Stimulated activated CD4-positive, alpha-beta T cell treated with anti-CD3 and anti-CD28 coated beads, Interleukin-2, amount 100 ng/mL, for 24 hours (primary cell): Measurements from ENCODE around the gene SHE.
"Not testable (repeated sequence)": the region's sequence is repeated elsewhere in the genome, so short reads cannot be mapped to it uniquely, and the experiment has no call there.

Experiments used
- DNase-seq, 2 donors: peaks; one replicate each; pipeline ENCODE4 v3.0.0-alpha.2; 2020

The SHE gene

DNA sequence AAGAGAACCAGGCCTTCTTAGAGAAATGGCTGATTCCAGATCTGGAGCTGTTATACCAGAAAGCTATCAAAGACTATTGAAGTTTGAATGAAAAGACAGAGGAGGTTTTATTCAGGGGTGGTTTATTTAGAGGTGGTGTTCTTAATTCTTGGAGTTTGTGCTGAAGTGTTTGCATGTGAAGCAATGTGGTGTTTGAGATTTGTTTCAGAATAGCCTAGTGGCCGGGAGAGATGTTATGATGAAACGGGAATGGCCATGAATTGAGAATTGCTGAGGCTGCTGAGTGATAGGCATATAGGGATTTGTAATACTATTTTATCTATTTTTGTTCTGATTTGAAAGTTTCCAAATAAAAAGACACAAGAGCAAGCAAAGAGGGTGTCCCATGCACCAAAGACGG lies 10.5 kb upstream of the SHE start:
- DNase-seq, result no peak

DNA sequence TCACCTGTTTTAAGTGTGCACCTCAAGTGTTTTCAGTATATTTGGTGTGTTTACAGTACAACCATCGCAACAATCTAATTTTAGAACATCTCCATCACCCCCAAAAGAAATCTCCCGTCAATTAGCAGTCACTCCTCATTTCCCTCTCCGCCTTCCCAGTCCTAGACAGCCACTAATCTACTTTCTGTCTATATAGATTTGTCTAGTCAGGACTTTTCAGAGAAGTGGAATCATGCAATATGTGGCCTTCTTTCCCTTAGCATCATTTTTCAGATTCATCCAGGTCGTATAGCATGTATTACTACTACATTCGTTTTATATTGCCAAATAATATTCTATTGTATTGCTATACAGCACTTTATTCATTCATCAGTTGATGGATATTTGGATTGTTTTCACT lies 1.7 kb upstream of the SHE start:
- DNase-seq, result no peak

- peak in 1 of 2 donors; percentile 12 for DNase-seq
Measured at GRCh38 chr1:154502744-154503115, 518 bp upstream of the SHE start.

- DNase-seq, result no peak
Measured at GRCh38 chr1:154501423-154502065, 668 bp downstream of the SHE start.

GRCh38 chr1:154500533-154500932 lies 1.7 kb downstream of the SHE start:
- no peak for DNase-seq

DNA sequence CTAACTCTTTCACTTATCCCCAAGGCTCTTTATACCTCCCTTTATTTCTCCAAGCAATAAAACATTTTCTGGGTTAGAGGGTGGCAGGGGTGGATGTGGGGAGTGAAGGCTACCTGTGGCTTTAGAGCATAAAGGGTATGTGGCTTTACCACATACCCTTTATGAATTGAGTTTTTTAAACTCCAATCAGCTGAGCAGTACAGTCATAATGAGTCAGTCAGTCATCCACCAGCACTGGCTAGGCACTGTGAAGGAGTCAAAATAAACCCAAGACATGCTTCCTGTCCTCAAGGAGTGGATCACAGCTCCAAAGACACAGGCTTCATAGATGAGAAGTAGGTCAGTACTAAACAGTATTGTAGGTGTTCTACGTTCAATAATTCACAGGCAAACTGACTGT lies 2.8 kb downstream of the SHE start:
- DNase-seq, result no peak

DNA sequence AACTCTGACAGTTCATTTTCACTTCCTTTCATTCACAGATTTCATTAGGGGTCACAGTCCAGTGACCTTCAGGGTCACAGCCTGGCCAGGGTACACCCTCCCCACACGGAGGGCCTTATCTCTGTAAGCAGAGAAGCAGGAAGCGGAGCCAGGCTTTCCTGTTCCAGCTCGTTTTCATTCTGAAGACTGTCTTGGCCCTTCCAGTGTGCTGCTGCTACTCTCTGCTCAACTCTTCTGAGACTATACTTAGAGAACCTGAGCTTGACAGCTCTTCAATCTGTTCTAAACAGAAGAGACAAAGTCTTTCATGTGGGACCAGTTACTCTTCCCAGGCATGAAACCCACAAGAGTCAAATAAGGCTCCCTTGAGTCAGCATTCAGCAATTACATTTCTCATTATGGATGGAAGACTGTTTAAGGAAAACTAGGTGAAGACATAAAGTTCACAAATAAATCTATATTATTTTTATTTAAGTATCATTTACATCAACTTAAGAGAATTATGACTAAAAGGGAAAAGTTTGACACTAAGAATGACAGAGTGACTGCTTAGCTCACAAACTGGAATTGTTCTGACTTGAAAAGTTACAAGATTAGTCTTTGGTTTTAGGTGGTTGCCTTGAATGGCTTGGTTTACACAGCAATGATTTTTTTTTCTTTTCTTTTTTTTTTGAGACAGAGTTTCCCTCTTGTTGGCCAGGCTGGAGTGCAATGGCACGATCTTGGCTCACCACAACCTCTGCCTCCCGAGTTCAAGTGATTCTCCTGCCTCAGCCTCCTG lies 5.0 kb downstream of the SHE start:
- no peak for DNase-seq

DNA sequence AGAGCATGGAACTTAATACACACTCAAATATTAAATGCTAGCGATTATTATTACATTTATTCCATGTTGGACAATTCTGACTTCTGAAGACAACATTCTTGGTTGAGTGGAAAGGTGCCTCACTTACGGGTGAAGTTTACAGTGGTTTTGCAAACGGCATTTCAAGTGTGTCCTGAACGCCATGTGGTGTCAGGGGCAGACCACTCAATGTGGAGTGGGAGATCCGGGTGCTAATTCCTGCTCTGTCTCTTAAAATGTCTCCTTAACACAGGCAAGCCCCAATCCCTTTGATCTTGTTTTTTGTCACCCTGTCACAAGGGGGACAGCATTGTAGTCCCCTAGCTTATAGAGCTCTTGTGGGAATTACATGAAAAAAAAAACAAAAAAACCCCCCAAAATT lies 5.8 kb downstream of the SHE start:
- no peak for DNase-seq

- DNase-seq, result no peak
Measured at GRCh38 chr1:154495496-154496273, 6.5 kb downstream of the SHE start.

DNA sequence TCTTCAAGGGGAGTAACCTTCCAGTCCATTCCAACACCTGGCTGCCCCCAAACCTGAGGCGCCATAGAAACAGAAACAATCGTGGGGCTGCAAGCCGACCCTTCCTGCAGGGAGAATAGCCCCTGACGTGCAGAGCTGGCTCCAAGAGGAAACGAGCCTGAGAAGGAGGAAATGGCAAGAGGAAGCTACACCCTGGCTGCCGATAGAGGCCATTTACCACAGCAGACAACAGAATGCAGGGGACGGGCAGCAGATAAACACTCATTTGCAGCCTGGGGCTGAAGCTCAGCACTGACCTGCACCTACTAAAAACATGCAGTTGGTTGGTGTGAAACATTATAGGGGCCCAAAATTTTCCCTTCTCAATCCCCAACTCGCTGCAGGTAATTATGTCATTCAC lies 8.9 kb downstream of the SHE start:
- DNase-seq, result no peak

DNA sequence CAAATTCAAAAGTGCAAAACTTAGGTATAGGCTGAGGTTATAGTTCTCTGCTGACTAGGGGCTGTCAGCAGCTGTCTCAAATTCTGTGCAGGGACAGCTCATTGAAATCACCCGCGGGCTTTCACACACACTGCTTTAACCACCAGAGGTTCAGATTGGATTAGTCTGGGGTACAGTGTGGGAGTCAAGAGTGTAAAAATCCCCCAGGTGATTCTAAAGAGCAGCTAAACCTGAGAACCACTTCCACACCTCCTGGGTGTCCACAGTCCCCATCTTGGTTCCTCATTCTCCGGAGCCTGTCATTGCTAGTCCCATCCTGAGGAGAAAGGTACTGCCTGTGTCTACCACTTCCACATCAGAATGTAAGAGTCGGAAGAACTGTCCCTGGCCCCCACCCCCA lies 10.1 kb downstream of the SHE start:
- no peak for DNase-seq

DNA sequence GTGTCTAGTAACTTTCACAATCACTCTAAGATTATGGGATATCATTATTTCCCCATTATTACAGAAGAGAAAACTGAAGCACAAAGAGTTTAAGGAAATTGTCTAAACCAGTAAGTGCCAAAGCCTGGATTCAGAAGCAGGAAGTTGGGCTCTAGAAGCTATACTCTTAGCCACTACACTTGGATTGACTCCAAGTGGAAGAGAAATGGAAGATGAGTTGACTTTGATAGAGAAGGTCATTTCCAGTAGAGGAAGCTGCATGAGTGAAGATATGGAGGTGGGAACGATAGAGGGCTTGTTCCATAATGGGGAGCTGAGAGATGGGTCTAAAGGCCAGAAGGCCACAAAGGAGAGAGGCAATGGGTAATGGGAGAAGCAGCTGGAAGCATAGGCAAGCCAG lies 11.9 kb downstream of the SHE start:
- DNase-seq, result no peak

- no peak for DNase-seq
Measured at GRCh38 chr1:154489695-154490274, 12.4 kb downstream of the SHE start.

GRCh38 chr1:154488922-154489321 lies 13.3 kb downstream of the SHE start:
- no peak for DNase-seq

DNA sequence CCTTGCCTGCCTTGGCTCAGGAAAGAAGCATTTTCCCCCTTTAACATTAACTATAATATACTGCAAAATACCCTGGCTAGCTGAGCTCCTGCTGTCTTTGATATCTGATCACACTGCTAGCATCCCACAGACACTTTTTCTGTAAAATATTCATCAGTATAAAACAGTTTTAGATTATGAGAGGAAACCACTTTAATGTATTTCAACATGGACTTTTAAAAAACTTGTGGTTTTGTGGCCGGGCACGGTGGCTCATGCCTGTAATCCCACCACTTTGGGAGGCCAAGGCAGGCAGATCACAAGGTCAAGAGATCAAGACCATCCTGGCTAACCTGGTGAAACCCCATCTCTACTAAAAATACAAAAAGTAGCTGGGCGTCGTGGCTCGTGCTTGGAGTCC lies 15.5 kb downstream of the SHE start:
- DNase-seq, result not testable (repeated sequence)

DNA sequence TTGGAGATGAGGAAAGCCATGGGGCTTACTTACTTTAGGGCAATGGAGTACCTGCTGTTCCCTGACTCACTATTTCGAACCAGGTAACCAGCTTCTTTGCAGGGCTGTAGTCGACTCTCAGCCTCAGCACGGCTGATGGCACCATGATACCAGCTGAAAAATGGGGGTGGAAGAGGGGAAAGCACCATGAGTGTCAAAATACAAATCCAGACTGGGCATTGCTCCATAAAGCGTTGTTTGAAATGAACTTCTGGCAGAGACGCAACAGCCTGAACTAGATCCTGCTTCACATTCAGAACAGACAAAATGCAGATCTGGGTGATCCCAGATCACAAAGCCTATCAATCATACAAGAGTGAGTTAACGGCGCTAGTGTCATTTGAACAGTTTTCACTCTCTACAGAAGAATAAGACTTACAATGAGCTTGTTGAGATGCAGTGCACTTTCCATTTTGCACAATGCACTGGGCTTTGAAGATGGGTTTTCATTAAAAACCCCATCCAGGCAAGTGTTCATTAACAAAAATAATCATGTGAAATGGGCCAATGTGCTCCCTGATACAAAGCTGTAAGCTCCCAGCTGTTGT lies 16.2 kb downstream of the SHE start:
- DNase-seq, result no peak

DNA sequence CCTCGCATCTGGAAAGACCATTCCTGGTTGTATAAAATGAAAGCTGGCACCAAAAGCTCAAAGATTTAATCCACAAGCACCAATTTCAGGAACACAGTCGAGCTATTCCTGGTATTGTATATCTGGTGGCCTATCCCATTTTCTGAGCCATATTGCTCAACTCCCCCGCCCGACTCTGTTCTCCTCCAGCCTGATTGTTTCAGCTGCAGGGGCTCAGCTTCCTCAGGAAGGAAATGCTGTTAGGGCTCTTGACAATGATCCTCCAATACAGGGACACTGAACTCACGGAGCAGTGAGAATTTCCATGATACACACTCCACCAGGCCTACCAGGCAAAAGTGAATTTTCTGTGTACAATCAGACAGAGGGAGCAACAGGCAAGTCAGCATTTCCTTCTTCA lies 17.1 kb downstream of the SHE start:
- DNase-seq, result no peak

DNA sequence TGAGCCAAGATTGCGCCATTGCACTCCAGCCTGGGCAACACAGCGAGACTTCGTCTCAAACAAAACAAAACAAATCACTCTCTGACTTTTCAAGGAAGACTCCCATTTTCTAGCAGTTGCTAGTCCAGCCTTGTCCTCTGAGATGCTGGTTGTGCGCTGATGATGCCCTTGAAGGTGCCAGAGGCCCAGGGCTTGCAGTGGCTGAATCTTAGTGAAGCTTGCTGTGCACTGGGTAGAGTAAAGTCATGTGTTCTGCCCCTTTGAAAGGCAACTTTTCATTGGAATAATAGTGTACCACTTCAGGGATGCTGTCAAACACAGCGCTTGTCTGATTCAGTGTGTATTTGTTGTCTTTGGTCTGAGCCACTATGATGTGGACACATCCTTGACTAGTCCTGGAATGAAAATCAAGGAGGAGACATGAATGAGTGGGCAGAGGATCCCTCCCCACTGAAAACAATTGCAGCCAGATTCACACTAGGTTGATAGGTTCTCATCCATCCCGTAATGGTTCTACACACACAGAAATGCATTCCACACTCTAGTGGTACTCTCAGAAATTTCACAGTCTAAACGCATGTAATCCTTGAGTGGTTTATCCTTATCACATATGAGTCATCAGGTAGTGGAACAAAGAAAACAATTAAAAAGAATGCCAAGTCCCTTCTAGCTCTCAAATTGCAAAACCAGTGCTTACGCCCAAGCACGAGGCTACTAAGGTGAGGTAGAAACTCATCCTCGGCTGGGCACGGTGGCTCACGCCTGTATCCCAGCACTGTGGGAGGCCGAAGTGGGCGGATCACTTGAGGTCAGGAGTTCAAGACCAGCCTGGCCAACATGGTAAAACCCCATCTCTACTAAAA lies 18.0 kb downstream of the SHE start:
- DNase-seq, result no peak

- DNase-seq, result no peak
Measured at GRCh38 chr1:154481053-154481452, 21.2 kb downstream of the SHE start.

DNA sequence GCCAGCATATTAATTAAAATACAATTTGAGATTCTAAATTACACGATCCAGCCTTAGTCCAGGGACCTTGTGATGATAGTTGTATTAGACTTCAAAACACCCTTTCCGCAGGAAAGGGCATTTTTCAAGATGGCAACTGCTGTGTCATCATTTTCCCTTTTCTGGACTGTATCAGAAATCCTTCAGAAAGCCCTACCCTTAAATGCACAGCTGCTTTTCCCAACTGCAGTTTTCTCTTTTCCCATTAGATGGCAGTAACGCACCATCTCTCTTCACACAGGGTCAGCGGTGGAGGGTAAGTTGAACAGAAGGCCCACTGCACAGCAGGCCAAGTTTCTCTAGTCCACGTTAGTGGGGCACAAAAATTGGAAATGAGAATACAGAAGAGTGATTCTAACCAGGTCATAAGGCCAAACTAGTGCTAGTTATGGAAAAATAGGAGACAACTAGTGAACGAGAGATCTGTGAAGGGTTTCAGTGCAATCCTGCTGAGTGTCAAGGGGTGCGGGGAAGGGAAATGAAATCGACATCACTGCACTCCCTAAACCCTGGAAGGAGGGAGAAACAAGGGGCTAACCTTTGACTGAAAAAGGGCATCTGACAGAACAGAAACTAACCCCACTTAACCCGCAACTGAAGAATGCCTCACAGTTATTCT lies 22.3 kb downstream of the SHE start:
- DNase-seq, result peak; percentile 48 to 70

GRCh38 chr1:154478639-154479038 lies 23.6 kb downstream of the SHE start:
- no peak for DNase-seq

DNA sequence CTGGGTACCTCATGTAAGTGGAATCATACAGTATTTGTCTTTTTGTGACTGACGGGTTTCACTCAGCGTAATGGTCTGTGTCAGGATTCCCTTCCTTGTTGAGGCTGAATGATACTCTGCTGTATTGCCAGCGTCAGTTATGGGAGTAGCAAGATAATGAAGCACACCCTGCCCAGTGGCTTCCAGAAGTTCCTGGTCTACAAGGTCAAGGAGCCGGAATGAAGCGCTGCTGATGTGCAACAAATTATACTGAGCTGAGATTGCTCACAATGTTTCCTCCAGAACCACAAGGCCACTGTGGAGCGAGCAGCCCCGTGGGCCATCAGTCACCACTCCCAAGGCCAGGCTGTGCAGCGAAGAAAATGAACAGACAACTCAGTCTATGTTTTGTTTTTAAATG lies 24.2 kb downstream of the SHE start:
- no peak for DNase-seq
